BLaER1 (cell line): Measurements from ENCODE around the gene CACNA1I.

Experiments used
- H3K27ac ChIP-seq: shearing (Covaris generic); formaldehyde crosslinking; 2 replicates; pipeline ENCODE4 v1.8.1; 2022
- H3K27me3 ChIP-seq: shearing (Covaris generic); formaldehyde crosslinking; 2 replicates; pipeline ENCODE4 v1.8.1; 2022
- H3K36me3 ChIP-seq: shearing (Covaris generic); formaldehyde crosslinking; 2 replicates; pipeline ENCODE4 v1.8.1; 2022
- H3K4me1 ChIP-seq: shearing (Covaris generic); formaldehyde crosslinking; 2 replicates; pipeline ENCODE4 v1.8.1; 2022
- H3K4me2 ChIP-seq: shearing (Covaris generic); formaldehyde crosslinking; 2 replicates; pipeline ENCODE4 v1.8.1; 2022
- H3K4me3 ChIP-seq: shearing (Covaris generic); formaldehyde crosslinking; 2 replicates; pipeline ENCODE4 v1.8.1; 2022
- H3K9ac ChIP-seq: shearing (Covaris generic); formaldehyde crosslinking; 2 replicates; pipeline ENCODE4 v1.8.1; 2022
- H3K9me3 ChIP-seq: shearing (Covaris generic); formaldehyde crosslinking; 2 replicates; pipeline ENCODE4 v1.8.1; 2022
- H4K20me1 ChIP-seq: shearing (Covaris generic); formaldehyde crosslinking; 2 replicates; pipeline ENCODE4 v1.8.1; 2022
- Cebpa-rat ChIP-seq: shearing (Covaris generic); IDR thresholded peaks from 2 replicates; pipeline ENCODE4 v1.8.1; 2022

Gene CACNA1I

GRCh38 chr22:39653787-39654077, 83.2 kb downstream of the CACNA1I start:
- H3K9me3 ChIP-seq: no peaks in the 10 kb centered on the region
- peaks cover 30% of the 10 kb centered on the region for H3K4me1 ChIP-seq
- no peaks in the 10 kb centered on the region for H3K36me3 ChIP-seq
- TF ChIP-seq Cebpa-rat: no peak
- H3K4me3 ChIP-seq: no peak overlapping the region
- H3K27me3 ChIP-seq: no peaks in the 10 kb centered on the region
- H3K4me2 ChIP-seq: no peak overlapping the region
- H4K20me1 ChIP-seq: no peaks in the 10 kb centered on the region
- H3K27ac ChIP-seq: no peak overlapping the region
- no peak overlapping the region for H3K9ac ChIP-seq

DNA sequence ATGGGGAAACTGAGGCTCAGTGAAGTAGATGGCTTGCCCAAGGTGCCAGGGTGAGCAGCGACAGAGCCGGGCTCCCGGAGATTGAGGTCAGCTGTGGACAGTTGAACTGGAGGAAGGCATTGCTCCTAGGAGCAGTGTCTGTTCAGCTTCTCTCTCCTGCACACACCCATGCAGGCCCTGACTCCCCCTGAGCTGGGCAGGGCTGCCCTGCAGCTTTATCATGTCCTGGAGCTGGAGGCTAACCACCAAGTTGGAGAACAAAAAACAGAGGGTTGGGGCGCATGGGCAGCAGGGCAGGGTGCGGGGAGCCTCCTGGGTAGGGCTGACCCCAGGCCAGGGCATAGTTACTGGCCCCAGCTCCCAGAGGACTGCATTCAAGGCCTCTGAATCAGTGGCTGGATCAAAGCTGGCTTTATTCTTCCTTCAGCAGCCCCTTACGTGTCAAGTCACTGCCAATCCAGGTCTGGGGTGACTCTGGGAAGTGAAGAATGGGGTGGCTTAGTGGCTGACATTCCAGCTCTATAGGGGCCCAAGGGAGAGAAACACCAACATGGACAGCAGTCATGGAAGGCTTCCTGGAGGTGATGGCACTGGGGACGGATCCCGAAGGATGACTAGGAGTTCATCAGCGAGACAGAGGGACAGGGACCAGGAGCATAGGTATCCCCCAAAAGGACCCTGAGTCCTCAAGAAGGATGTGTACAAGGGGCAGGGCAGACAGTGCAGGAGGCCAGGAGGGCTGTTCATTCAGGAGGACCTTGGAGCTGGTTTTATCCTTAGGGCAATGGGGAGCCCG, 83.8 kb downstream of the CACNA1I start:
- H3K4me1 ChIP-seq: peaks cover 27% of the 10 kb centered on the region
- no peak for TF ChIP-seq Cebpa-rat
- H3K27ac ChIP-seq: no peak overlapping the region
- H4K20me1 ChIP-seq: no peaks in the 10 kb centered on the region
- no peak overlapping the region for H3K9ac ChIP-seq
- no peak overlapping the region for H3K4me3 ChIP-seq
- no peak overlapping the region for H3K4me2 ChIP-seq
- H3K36me3 ChIP-seq: no peaks in the 10 kb centered on the region
- no peaks in the 10 kb centered on the region for H3K9me3 ChIP-seq
- H3K27me3 ChIP-seq: no peaks in the 10 kb centered on the region

- Histone ChIP-seq H3K27me3 (no peaks in the 10 kb centered on the region), H3K4me3 (no peak overlapping the region), H3K9me3 (no peaks in the 10 kb centered on the region), H3K4me2 (no peak overlapping the region), H3K9ac (no peak overlapping the region), H3K36me3 (no peaks in the 10 kb centered on the region), H3K27ac (no peak overlapping the region), H3K4me1 (peaks cover 27% of the 10 kb centered on the region), H4K20me1 (no peaks in the 10 kb centered on the region)
- TF ChIP-seq Cebpa-rat: no peak
Observed at GRCh38 chr22:39655004-39655579, 84.5 kb downstream of the CACNA1I start.

- H3K4me2 ChIP-seq: no peak overlapping the region
- H3K27ac ChIP-seq: no peak overlapping the region
- no peaks in the 10 kb centered on the region for H3K27me3 ChIP-seq
- no peaks in the 10 kb centered on the region for H3K9me3 ChIP-seq
- no peak overlapping the region for H3K9ac ChIP-seq
- no peaks in the 10 kb centered on the region for H3K36me3 ChIP-seq
- H4K20me1 ChIP-seq: no peaks in the 10 kb centered on the region
- no peak for TF ChIP-seq Cebpa-rat
- H3K4me1 ChIP-seq: peaks cover 27% of the 10 kb centered on the region
- H3K4me3 ChIP-seq: no peak overlapping the region
Observed at GRCh38 chr22:39655831-39656230, 85.3 kb downstream of the CACNA1I start.

- no peaks in the 10 kb centered on the region for H3K36me3 ChIP-seq
- TF ChIP-seq Cebpa-rat: no peak
- H3K27me3 ChIP-seq: no peaks in the 10 kb centered on the region
- no peak overlapping the region for H3K4me3 ChIP-seq
- H3K4me1 ChIP-seq: peaks cover 32% of the 10 kb centered on the region
- peak overlapping the region; percentile 60 for H3K4me2 ChIP-seq
- no peaks in the 10 kb centered on the region for H3K9me3 ChIP-seq
- H4K20me1 ChIP-seq: no peaks in the 10 kb centered on the region
- peak overlapping the region; percentile 28 for H3K27ac ChIP-seq
- no peak overlapping the region for H3K9ac ChIP-seq
Observed at GRCh38 chr22:39656495-39657490, 86.2 kb downstream of the CACNA1I start.

DNA sequence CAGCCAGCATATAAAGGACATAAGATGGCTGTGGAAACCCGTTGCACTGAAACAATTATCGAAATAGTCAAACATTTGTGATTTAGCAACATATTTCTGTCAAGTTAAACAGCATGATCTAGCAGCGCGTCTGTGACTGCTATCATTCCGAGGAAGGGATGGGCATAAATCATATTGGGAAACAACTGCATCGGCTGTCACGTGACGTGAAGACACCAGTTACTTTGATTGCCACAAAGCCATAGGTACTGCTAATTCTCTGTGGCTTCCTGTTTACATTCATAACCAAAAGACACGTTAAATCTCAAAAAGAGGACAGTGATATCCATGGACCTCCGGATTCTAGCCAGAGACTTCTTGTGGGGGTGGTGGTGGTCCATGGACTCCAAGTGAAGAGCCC, 87.8 kb downstream of the CACNA1I start:
- Histone ChIP-seq H4K20me1 (no peaks in the 10 kb centered on the region), H3K4me1 (peaks cover 38% of the 10 kb centered on the region), H3K9me3 (no peaks in the 10 kb centered on the region), H3K27ac (no peak overlapping the region), H3K9ac (no peak overlapping the region), H3K4me2 (peak overlapping the region; percentile 7; the same call in 1 of the 2 replicates), H3K4me3 (no peak overlapping the region), H3K27me3 (no peaks in the 10 kb centered on the region), H3K36me3 (no peaks in the 10 kb centered on the region)
- no peak for TF ChIP-seq Cebpa-rat

DNA sequence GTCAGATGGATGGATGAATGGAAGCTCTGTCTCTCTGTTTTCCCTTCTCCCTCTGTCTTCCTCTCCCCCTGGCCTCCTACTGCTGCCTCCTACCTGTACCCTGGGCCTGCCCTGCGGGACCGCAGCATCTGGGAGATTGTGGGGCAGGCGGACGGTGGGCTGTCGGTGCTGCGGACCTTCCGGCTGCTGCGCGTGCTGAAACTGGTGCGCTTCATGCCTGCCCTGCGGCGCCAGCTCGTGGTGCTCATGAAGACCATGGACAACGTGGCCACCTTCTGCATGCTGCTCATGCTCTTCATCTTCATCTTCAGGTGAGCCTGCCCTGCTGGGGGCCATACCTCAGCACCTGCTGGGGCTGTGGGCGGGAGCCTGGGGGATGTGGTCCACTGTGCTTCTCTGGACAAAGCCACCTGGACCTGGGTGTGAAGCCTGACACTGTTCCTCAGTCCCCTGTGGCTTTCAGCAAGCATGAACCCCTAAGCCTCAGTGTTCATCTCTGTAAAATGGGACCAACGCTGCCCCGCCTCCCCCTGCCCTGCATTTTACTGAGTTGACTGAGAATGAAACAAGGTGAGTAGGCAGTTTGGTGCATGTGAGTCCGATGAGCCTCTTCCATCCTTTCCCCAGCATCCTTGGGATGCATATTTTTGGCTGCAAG, 88.4 kb downstream of the CACNA1I start:
- Histone ChIP-seq H4K20me1 (no peaks in the 10 kb centered on the region), H3K9ac (no peak overlapping the region), H3K4me2 (peak overlapping the region; percentile 7; the same call in 1 of the 2 replicates), H3K9me3 (no peaks in the 10 kb centered on the region), H3K27ac (no peak overlapping the region), H3K4me3 (no peak overlapping the region), H3K27me3 (no peaks in the 10 kb centered on the region), H3K4me1 (peaks cover 38% of the 10 kb centered on the region), H3K36me3 (no peaks in the 10 kb centered on the region)
- TF ChIP-seq Cebpa-rat: no peak

DNA sequence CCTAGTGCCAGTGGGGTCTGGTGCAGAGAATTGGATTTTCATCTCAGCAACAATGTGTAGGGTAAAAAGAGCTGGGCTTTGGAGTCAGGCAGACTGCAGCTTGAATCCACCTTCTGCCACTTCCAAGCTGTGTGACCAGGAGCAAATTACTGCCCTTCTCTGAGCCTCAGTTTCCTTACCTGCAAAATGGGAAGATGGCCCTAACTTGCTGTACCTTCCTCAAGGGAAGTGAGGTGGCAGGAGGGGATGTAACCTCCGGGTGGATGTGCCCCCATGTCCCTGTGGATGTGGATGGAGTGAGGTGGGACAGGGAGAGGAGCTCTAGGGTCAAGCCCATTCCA, 90.9 kb downstream of the CACNA1I start:
- Histone ChIP-seq H3K4me3 (no peak overlapping the region), H3K9ac (no peak overlapping the region), H3K27me3 (no peaks in the 10 kb centered on the region), H3K9me3 (no peaks in the 10 kb centered on the region), H3K4me1 (peaks cover 33% of the 10 kb centered on the region), H4K20me1 (no peaks in the 10 kb centered on the region), H3K27ac (no peak overlapping the region), H3K36me3 (no peaks in the 10 kb centered on the region), H3K4me2 (no peak overlapping the region; the same call in 1 of the 2 replicates)
- no peak for TF ChIP-seq Cebpa-rat

GRCh38 chr22:39661842-39662685, 91.5 kb downstream of the CACNA1I start:
- Histone ChIP-seq H3K9ac (no peak overlapping the region), H3K27me3 (no peaks in the 10 kb centered on the region), H4K20me1 (no peaks in the 10 kb centered on the region), H3K4me3 (no peak overlapping the region), H3K4me2 (0 out of 2 replicates have a peak overlapping the region, but pooled peaks have one; percentile 7), H3K9me3 (no peaks in the 10 kb centered on the region), H3K36me3 (no peaks in the 10 kb centered on the region), H3K4me1 (peaks cover 27% of the 10 kb centered on the region), H3K27ac (no peak overlapping the region)
- no peak for TF ChIP-seq Cebpa-rat
